Neural cell (in vitro differentiated cells): ENCODE data around the gene IGLON5. TPM values are rescaled to one million over a fixed set of nuclear protein-coding genes. Genes with fewer than 3 reads are reported as not detected.

Experiments used
- H2AFZ ChIP-seq: fragments of 200-600, 300-800 bp; sonication (generic), shearing (Covaris generic); 2 replicates; pipeline ENCODE4 v1.6.0; 2014; ENCODE audit warnings: low read depth, mild to moderate bottlenecking, antibody characterized with exemption, low read length, moderate library complexity
- H3F3A ChIP-seq: fragments of 200-600 bp; shearing (Covaris generic); 2 replicates; pipeline ENCODE4 v1.6.1; 2016; ENCODE audit warnings: mild to moderate bottlenecking, moderate library complexity, mixed read lengths, antibody characterized with exemption, low read length; ENCODE audit not compliant: insufficient read depth, poor library complexity, severe bottlenecking
- H3K27ac ChIP-seq: fragments of 200-600, 300-800 bp; sonication (generic), shearing (Covaris generic); 2 replicates; pipeline ENCODE4 v1.5.1; 2014; ENCODE audit warnings: mild to moderate bottlenecking, low read length, moderate library complexity
- H3K27me3 ChIP-seq: fragments of 300-800, 200-600 bp; sonication (generic), shearing (Covaris generic); 2 replicates; pipeline ENCODE4 v1.6.0; 2014; ENCODE audit warnings: mild to moderate bottlenecking, low read depth, low read length, moderate library complexity; ENCODE audit not compliant: insufficient read depth
- H3K36me3 ChIP-seq: fragments of 300-800, 200-600 bp; sonication (generic), shearing (Covaris generic); 2 replicates; pipeline ENCODE4 v1.5.1; 2014; ENCODE audit warnings: mild to moderate bottlenecking, antibody characterized with exemption, low read length, moderate library complexity; ENCODE audit not compliant: insufficient read depth
- H3K4me2 ChIP-seq: fragments of 300-800, 200-600 bp; sonication (generic), shearing (Covaris generic); 2 replicates; pipeline ENCODE4 v1.6.0; 2014; ENCODE audit warnings: mild to moderate bottlenecking, low read length
- H3K4me3 ChIP-seq: fragments of 300-800, 200-600 bp; sonication (generic), shearing (Covaris generic); 2 replicates; pipeline ENCODE4 v1.5.1; 2014; ENCODE audit warnings: mild to moderate bottlenecking, low read length, moderate library complexity
- H3K79me2 ChIP-seq: fragments of 200-600 bp; shearing (Covaris generic); replicated peaks from 2 replicates; pipeline ENCODE4 v1.6.0; 2014; ENCODE audit warnings: mild to moderate bottlenecking, low read length, moderate library complexity; ENCODE audit not compliant: insufficient read depth
- H3K9ac ChIP-seq: fragments of 300-800, 200-600 bp; sonication (generic), shearing (Covaris generic); 2 replicates; pipeline ENCODE4 v1.6.1; 2016; ENCODE audit warnings: mild to moderate bottlenecking, low read length, mixed read lengths
- H3K9me2 ChIP-seq: fragments of 200-600 bp; shearing (Covaris generic); 2 replicates; pipeline ENCODE4 v1.6.1; 2016; ENCODE audit warnings: mild to moderate bottlenecking, low read length, mixed read lengths; ENCODE audit not compliant: insufficient read depth
- H3K9me3 ChIP-seq: fragments of 200-600, 300-800 bp; sonication (generic), shearing (Covaris generic); 2 replicates; pipeline ENCODE4 v1.6.1; 2016; ENCODE audit warnings: mild to moderate bottlenecking, mixed run types, low read length, moderate library complexity, mixed read lengths
- H4K20me1 ChIP-seq: fragments of 200-600 bp; shearing (Covaris generic); 2 replicates; pipeline ENCODE4 v1.6.1; 2016; ENCODE audit warnings: mild to moderate bottlenecking, mixed run types; ENCODE audit not compliant: insufficient read depth
- CTCF ChIP-seq: fragments of 450-650 bp; IDR thresholded peaks from 2 replicates; pipeline ENCODE4 v1.5.1; 2014; ENCODE audit warnings: antibody characterized with exemption, mild to moderate bottlenecking, moderate library complexity; ENCODE audit not compliant: poor library complexity, severe bottlenecking
- EP300 ChIP-seq: fragments of 450-650 bp; conservative IDR thresholded peaks from 2 replicates; pipeline ENCODE4 v1.6.1; 2014; ENCODE audit warnings: antibody characterized with exemption, mild to moderate bottlenecking, moderate library complexity; ENCODE audit not compliant: poor library complexity, severe bottlenecking
- EZH2 ChIP-seq: fragments of 200-600, 300-800 bp; shearing (Covaris generic), sonication (generic); IDR thresholded peaks from 2 replicates; pipeline ENCODE4 v1.6.1; 2014; ENCODE audit warnings: antibody characterized with exemption, low read length, borderline replicate concordance, mild to moderate bottlenecking; ENCODE audit not compliant: insufficient read depth, poor library complexity, severe bottlenecking
- MXI1 ChIP-seq: fragments of 450-650 bp; conservative IDR thresholded peaks from 2 replicates; pipeline ENCODE4 v1.6.1; 2014; ENCODE audit warnings: antibody characterized with exemption, mild to moderate bottlenecking; ENCODE audit not compliant: poor library complexity, severe bottlenecking
- POLR2AphosphoS5 ChIP-seq: IDR thresholded peaks from 2 replicates; pipeline ENCODE4 v1.6.1; 2012
- RAD21 ChIP-seq: fragments of 450-650 bp; conservative IDR thresholded peaks from 2 replicates; pipeline ENCODE4 v1.6.1; 2014; ENCODE audit warnings: antibody characterized with exemption, mild to moderate bottlenecking, moderate library complexity
- REST ChIP-seq: IDR thresholded peaks from 2 replicates; pipeline ENCODE4 v1.6.1; 2012; ENCODE audit warnings: borderline replicate concordance
- SMC3 ChIP-seq: fragments of 450-650 bp; conservative IDR thresholded peaks from 2 replicates; pipeline ENCODE4 v1.6.1; 2014; ENCODE audit warnings: antibody characterized with exemption, mild to moderate bottlenecking, moderate library complexity; ENCODE audit not compliant: poor library complexity
- TAF1 ChIP-seq: IDR thresholded peaks from 2 replicates; pipeline ENCODE4 v1.6.1; 2012; ENCODE audit warnings: low read depth
- polyA plus RNA-seq: library from polyadenylated mRNA; depleted of rRNA; stranded (reverse); fragments of >200 nt; gene quantifications from 2 replicates; pipeline ENCODE4 v1.2.3, GENCODE V29; 2014

IGLON5 gene
- polyA plus RNA-seq, 1 donor from 2014 or later = 13.5 TPM

- no peak overlapping the region for H2AFZ ChIP-seq
- no peak overlapping the region for H3K9ac ChIP-seq
- no peak overlapping the region for H3K27ac ChIP-seq
- H4K20me1 ChIP-seq = no peaks in the 10 kb centered on the region
- no peak overlapping the region for H3K4me3 ChIP-seq
- no peak overlapping the region for H3K4me2 ChIP-seq
- TF ChIP-seq MXI1 (no peak), POLR2AphosphoS5 (no peak), TAF1 (no peak), EP300 (no peak), CTCF (no peak), EZH2 (no peak), REST (no peak), RAD21 (no peak), SMC3 (no peak)
- H3K9me2 ChIP-seq = no peaks in the 10 kb centered on the region
- peaks cover 10% of the 10 kb centered on the region for H3K36me3 ChIP-seq
- H3K27me3 ChIP-seq = no peaks in the 10 kb centered on the region
- no peaks in the 10 kb centered on the region for H3K79me2 ChIP-seq
- H3F3A ChIP-seq = no peaks in the 10 kb centered on the region
- H3K9me3 ChIP-seq = no peaks in the 10 kb centered on the region
Observed at GRCh38 chr19:51326216-51327065, 15.0 kb downstream of the IGLON5 start.

DNA sequence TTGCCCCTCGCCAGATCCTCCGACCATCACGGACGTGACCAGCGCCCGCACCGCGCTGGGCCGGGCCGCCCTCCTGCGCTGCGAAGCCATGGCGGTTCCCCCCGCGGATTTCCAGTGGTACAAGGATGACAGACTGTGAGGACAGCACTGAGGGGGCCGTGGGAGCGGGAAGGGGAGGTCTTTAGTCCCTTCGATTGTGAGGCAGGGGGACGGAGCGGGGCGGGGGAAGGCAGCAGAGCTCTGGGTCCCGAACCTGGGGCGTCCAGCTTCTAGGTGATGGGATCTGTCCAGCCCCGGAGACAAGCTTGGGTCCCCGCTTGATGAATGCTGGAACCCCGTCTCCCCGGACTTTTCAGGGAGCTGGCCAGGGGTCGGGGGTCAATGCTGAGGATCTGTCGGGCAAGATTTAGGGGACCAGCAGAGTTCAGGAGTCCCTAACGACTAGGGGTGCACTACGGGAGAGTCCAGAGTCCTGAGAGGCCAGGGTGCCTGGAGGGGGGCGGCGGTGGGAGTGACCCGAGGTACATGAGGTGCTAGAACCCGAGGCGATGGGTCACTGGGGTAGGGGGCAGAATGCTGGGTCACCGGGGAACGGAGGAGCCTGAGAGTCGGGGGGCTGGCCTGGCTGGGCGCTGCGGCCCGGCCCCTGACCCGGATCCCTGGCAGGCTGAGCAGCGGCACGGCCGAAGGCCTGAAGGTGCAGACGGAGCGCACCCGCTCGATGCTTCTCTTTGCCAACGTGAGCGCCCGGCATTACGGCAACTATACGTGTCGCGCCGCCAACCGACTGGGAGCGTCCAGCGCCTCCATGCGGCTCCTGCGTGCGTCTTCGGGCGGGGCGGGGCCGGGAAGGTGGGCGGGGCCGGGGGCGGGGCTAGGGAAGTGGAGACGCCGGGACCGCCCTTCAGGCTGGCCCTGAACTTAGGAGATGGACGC, 15.9 kb downstream of the IGLON5 start:
- H3K4me3 ChIP-seq = no peak overlapping the region
- no peak overlapping the region for H3K27ac ChIP-seq
- H3F3A ChIP-seq = no peaks in the 10 kb centered on the region
- no peaks in the 10 kb centered on the region for H3K27me3 ChIP-seq
- no peak for TF ChIP-seq EZH2
- H2AFZ ChIP-seq = no peak overlapping the region
- H3K36me3 ChIP-seq = peaks cover 10% of the 10 kb centered on the region
- no peaks in the 10 kb centered on the region for H4K20me1 ChIP-seq
- no peaks in the 10 kb centered on the region for H3K9me3 ChIP-seq
- H3K79me2 ChIP-seq = no peaks in the 10 kb centered on the region
- no peak overlapping the region for H3K4me2 ChIP-seq
- no peak overlapping the region for H3K9ac ChIP-seq
- no peaks in the 10 kb centered on the region for H3K9me2 ChIP-seq
